H7 (cell line): Measurements from ENCODE around the gene BCAR3. TPM values are rescaled to one million over a fixed set of nuclear protein-coding genes. Genes with fewer than 3 reads are reported as not detected.
"Not testable (repeated sequence)": the region's sequence is repeated elsewhere in the genome, so short reads cannot be mapped to it uniquely, and the experiment has no call there.

Experiments used
- DNase-seq: peaks from one replicate; pipeline ENCODE4 v3.0.0; 2012
- H3K27me3 ChIP-seq: 2 replicates; pipeline ENCODE4 v1.6.0; 2011; ENCODE audit warnings: mild to moderate bottlenecking, low read length; ENCODE audit not compliant: control insufficient read depth, insufficient read depth
- H3K36me3 ChIP-seq: replicated peaks from 2 replicates; pipeline ENCODE4 v1.5.1; 2011; ENCODE audit warnings: low read length; ENCODE audit not compliant: control insufficient read depth, insufficient read depth
- H3K4me3 ChIP-seq: 2 replicates; pipeline ENCODE4 v1.5.1; 2011; ENCODE audit warnings: low read depth, mild to moderate bottlenecking, control low read depth, low read length, moderate library complexity; ENCODE audit not compliant: insufficient read depth
- total RNA-seq: library from RNA; depleted of rRNA; stranded (reverse); fragments of >200 nt; shearing (Covaris generic); gene quantifications from 2 replicates; pipeline ENCODE4 v1.2.3, GENCODE V29; 2014

The BCAR3 gene
- total RNA-seq, 1 experiment from 2014 or later = 67.4 TPM

- not testable (repeated sequence) for H3K4me3 ChIP-seq, H3K27me3 ChIP-seq, H3K36me3 ChIP-seq, DNase-seq
These were observed 20.3 kb downstream of the BCAR3 start for GRCh38 chr1:93661341-93661740.

DNA sequence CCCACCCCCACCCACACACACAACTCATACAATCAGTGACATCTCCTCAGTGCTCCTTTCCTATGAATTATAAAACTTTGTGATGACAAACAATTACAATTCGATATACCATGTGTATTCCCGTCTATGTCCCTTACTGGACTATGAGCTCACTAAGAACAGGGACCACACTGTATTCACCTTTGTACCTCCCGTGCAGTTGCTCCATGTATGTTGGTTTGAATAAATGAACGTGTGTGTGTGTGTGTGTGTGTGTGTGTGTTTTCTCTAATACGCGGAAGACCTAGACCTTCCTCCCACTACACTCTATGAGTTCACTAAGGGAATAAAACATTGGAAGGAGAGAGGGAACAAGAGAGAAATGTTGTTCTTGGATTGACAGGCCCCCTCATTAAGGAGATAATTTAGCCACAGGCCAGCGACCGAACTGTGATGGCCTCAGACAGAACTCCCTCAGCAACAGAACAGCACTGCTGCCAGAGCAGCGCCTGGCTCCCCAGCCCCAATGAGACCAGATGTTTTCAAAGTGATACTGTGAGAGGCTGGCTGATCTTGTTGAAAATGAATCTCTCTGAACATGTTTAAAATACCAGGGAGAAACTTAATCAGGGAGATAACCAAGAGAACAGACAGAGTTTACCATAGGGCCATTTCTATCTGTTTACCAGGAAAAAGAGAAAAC lies 21.7 kb downstream of the BCAR3 start:
- Histone ChIP-seq H3K27me3 (no peaks in the 10 kb centered on the region), H3K4me3 (no peak overlapping the region), H3K36me3 (no peaks in the 10 kb centered on the region; the same call in 1 of the 2 replicates)
- no peak for DNase-seq

GRCh38 chr1:93658188-93658587 lies 23.4 kb downstream of the BCAR3 start:
- no peak for DNase-seq
- Histone ChIP-seq H3K4me3 (no peak overlapping the region), H3K36me3 (no peaks in the 10 kb centered on the region), H3K27me3 (no peaks in the 10 kb centered on the region)

DNA sequence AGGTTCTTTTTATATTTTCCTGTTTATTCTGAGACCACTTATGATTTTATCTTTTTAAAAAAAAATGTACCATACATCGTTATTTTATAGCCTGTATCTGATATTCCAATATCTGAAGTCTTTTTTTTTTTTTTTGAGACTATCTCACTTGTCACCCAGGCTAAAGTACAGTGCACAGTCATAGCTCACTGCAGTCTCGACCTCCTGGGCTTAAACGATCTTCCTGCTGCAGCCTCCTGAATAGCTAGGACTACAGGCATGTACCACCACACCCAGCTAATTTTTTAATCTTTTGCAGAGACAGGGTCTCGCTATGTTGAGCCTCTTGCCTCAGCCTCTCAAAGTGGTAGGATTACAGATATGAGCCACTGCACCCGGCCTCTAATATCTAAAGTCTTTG lies 25.1 kb downstream of the BCAR3 start:
- no peak overlapping the region for H3K4me3 ChIP-seq
- no peaks in the 10 kb centered on the region; the same call in 1 of the 2 replicates for H3K36me3 ChIP-seq
- no peaks in the 10 kb centered on the region for H3K27me3 ChIP-seq
- DNase-seq = no peak

DNA sequence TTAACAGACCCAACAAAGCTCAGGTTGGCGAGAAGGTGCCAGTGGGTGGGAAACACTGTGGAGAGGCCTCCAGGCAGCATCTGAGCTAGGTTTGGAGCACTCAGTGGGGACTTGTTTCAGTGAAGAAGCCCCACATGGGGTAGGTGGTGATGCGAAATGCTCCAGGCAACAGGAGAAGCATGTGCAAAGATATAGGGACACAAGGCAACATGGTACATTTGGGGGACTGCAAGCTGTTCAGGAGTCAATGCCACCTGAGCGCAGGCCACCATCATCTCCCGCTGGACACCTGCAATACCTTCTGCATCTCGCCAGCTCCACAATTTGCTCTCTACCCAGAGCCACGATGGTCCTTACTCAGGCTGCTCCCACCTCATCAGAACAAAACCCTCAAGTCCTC lies 28.0 kb downstream of the BCAR3 start:
- no peak overlapping the region for H3K4me3 ChIP-seq

DNA sequence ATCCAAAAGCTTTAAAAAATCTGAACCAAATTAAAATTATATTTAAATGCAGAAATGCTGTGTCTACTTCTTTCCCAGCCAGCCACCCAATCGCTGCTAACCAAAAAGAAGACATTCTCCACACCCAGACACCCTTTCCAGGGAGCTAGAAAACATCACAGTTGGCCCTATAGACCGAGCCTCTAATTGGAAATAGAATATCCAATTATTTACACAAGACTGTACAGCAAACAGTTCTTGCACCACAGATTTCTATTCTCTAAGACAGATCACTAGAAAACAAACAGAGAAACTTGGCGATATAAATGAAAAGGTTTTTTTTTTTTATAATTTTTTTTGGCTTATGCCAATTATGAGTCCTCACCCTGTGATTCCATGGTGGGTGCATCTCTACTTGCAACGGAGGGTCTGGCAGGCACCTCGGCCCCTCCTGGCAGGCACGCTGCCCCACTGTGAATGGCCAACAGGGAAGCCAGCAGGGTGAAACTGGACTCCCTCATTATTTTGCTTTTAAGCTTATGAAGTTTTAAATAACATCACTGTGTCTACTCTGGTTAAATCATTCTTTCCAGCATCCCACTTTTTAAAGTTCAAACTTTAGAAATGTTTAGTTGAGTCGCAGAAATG lies 29.2 kb downstream of the BCAR3 start:
- no peak for DNase-seq
- Histone ChIP-seq H3K36me3 (peaks cover 2% of the 10 kb centered on the region; the same call in 1 of the 2 replicates), H3K4me3 (no peak overlapping the region), H3K27me3 (no peaks in the 10 kb centered on the region)

More for the DNA sequence above, 28.0 kb downstream of the BCAR3 start:
- H3K27me3 ChIP-seq = no peaks in the 10 kb centered on the region
- H3K36me3 ChIP-seq = peaks cover 2% of the 10 kb centered on the region; the same call in 1 of the 2 replicates
- DNase-seq = no peak

GRCh38 chr1:93651695-93652094 lies 29.9 kb downstream of the BCAR3 start:
- Histone ChIP-seq H3K36me3 (peaks cover 2% of the 10 kb centered on the region; the same call in 1 of the 2 replicates), H3K4me3 (no peak overlapping the region), H3K27me3 (no peaks in the 10 kb centered on the region)
- no peak for DNase-seq

GRCh38 chr1:93650159-93650558 lies 31.5 kb downstream of the BCAR3 start:
- H3K36me3 ChIP-seq, DNase-seq, H3K27me3 ChIP-seq, H3K4me3 ChIP-seq: not testable (repeated sequence)

- H3K36me3 ChIP-seq = peaks cover 2% of the 10 kb centered on the region; the same call in 1 of the 2 replicates
- DNase-seq = no peak
- H3K4me3 ChIP-seq = no peak overlapping the region
- H3K27me3 ChIP-seq = no peaks in the 10 kb centered on the region
These were observed 32.4 kb downstream of the BCAR3 start for GRCh38 chr1:93649231-93649630.

DNA sequence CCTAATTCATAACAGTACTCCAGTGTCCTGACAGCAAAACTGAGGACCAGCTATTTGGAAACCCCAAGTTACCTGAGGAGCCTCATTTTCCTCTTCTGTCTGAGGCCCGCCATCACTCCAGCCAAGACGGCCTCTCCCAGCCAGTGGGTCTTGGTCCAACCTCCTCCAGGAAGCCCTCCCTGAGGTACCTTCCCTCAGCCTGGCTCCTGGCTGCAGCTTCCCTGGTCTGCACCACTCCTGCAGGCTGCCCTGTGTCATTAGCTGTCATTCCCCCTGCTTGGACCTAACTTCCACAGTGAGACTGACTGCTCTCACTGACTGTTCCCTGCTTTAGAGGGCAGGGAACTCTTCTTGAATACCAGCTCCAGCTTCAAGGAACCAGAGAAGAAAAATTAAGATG lies 33.0 kb downstream of the BCAR3 start:
- no peak overlapping the region for H3K4me3 ChIP-seq
- DNase-seq = no peak
- no peaks in the 10 kb centered on the region for H3K27me3 ChIP-seq
- peaks cover 2% of the 10 kb centered on the region; the same call in 1 of the 2 replicates for H3K36me3 ChIP-seq

- no peak overlapping the region for H3K4me3 ChIP-seq
- no peak for DNase-seq
These were observed 40.1 kb downstream of the BCAR3 start for GRCh38 chr1:93641527-93641926.

DNA sequence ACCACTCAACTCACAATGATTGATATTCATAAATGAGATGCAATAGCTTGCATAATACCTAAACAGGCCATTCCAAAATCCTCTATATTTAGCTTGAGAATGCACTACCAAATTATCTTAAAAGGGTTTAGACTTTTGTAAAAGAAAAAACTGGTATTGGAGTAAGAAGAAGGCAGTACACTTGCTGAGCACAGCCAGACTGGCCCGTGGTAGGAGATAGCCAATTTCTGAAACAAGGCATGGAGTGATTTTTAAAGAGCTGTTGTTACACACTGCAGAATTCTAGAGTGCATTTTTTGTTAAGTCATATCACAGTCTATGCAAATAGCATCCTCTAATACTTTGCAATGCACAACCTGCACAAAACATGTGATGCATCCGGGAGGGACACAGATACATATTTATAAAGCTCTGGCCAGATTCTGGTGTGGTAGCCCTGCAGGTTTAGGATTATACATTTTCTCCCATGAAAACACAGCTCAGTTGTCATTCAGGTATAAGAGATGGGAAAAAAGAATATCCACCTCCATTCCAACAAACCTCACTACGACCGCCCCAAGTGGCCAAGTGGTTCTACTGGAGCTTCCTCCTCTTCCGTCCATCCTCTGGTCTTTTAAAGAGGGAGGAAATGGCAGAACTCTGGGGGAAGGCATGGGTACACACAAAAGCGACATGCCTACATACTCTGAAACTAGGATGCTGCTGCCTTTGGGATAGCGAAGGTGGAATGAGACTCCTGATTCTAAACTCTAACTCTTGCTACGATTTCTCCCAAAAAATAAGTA lies 40.8 kb downstream of the BCAR3 start:
- Histone ChIP-seq H3K4me3 (no peak overlapping the region), H3K27me3 (no peaks in the 10 kb centered on the region), H3K36me3 (no peaks in the 10 kb centered on the region)
- DNase-seq = no peak

More at GRCh38 chr1:93641527-93641926, 40.1 kb downstream of the BCAR3 start:
- no peaks in the 10 kb centered on the region for H3K36me3 ChIP-seq
- no peaks in the 10 kb centered on the region for H3K27me3 ChIP-seq

DNA sequence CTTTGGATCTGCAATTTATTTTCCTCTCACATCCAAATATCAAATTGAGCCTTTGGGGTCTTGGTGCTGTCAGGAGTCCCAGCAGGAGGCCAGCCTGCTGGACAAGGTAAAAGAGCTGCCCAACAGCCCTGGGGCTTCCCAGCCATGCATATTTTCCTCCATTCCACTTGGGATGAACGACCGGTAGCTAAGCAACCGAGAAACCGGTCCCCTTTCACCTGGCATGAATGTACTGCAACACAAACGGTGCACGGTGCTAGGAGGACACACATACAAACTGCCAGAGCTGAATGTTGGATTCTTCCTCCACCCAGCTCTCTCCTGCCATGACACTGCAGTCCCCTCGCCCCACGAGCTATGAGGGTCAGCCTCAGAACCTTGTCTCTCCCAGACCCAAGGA lies 42.7 kb downstream of the BCAR3 start:
- DNase-seq = no peak
- no peak overlapping the region for H3K4me3 ChIP-seq
- H3K36me3 ChIP-seq = no peaks in the 10 kb centered on the region; the same call in 1 of the 2 replicates
- no peaks in the 10 kb centered on the region for H3K27me3 ChIP-seq

DNA sequence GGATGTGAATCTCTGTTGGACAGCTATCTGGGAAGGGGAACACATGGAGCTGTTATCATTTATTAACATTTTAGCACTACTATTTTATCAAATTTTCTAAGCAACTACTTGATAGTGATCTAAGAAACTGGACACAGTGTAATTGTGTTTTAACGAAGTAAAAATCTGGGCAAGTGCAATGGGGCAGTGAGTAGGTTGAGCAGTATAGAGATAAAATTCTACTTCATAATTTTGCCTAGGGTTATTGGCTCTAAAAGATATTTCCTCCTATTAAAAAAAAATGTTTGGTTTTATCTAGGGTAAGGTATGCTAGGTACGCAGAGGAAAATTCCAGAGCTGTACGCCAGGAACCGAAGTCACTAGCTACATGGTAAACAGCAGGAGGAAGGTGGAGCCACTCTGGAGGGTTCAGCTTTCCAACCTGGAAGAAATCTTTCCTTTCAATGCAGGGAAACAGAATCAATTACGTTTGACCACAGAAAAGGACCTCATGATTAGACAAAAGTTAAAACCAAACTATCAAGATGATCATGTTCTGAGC lies 43.3 kb downstream of the BCAR3 start:
- H3K4me3 ChIP-seq = no peak overlapping the region
- H3K36me3 ChIP-seq = no peaks in the 10 kb centered on the region; the same call in 1 of the 2 replicates
- H3K27me3 ChIP-seq = no peaks in the 10 kb centered on the region
- no peak for DNase-seq
